Measurements from ENCODE around the gene TAOK2.
A peak's percentile ranks its signal among the peaks of the same experiment; 100 is the strongest.
"Not testable (repeated sequence)": the region's sequence is repeated elsewhere in the genome, so short reads cannot be mapped to it uniquely, and the experiment has no call there.

TAOK2 gene

DNA sequence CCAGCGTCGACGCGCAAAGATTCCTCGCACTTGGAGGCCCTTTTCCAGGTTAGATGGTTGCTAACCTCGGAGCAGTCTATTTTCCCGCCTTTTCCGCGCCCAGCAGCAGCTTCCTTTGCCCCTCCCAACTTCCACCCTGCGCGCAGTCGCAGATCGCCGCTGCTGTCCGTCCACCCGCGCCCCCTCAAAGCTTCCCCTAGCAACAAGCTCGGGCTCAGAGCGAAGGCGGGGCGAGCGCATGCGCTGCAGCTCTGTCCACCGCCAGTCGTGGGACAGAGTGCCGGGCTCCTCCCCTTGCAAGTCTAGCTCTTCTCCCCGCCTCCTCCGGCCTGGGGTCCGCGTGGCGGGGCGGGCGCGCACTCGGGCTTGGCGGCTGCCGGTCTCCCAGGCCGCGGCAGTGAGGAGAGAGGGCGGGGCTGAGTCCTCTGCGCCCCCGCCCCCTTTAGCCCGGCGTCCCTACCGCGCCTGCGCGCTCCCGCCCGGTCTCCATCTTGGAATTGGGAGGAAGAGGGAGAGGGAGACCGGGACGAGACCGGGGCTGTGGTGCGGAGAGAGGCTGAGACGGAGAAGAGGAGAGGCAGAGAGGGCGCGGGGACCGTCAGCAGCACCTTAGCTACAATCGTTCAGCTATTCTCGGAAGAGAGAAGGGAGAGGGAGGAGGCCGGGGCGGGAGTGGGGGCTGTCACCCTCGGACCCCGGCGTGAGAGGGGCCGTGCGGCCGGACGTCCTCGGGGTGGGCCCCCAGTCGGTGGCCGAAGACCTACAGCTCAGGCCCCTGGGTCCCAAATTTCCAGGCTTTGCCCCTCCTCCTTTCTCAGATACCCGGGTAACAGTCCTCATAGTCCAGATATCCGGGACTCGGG lies at the start of gene TAOK2:
Gene TAOK2 (plus strand): TSS at position 485 of the 863 bp plus-strand sequence. CDS start 3,905 bp downstream, outside the sequence.
- peak; percentile 99 for DNase-seq

DNA sequence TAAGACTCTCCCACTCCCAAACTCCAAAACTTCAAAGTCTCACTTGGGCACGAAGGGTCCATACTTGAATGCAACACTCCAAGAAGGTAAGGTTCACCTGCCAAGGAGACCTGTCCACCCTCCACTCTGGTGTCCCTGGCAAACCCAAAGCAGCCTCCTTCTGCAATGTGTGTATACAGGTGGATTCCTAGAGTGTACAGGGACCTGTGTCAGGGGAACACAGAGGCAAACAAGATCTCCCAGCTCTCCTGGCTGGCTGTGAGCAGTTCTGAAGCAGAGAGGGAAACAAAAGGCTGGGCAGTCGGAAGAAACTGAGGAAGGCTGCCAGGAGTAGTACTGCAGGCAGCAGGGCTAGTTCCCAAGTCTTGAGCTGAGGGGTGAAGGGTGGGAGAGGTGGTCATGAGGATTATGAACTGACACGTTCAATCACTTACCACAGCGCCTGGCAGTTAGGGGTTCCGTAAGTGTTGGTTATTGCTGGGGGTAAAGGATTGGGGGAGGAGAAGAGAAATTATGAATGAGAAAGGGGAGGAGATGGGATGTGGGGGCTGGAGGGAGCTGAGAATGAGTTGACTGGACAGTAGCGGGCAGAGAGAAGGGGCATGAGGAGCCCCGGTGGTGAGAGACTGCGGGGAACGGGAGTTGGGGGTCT lies 48.4 kb upstream of the TAOK2 start:
- peak; percentile 12 for DNase-seq

- DNase-seq = peak; percentile 84
These were observed 47.6 kb upstream of the TAOK2 start, which contains the start of gene KCTD13 for GRCh38 chr16:29925781-29926710. TSS of gene KCTD13 (minus strand) at chr16:29926226. CDS start at chr16:29926033, 193 bp downstream.

GRCh38 chr16:29926711-29927052 lies 47.0 kb upstream of the TAOK2 start:
- peak; percentile 49 for DNase-seq

DNA sequence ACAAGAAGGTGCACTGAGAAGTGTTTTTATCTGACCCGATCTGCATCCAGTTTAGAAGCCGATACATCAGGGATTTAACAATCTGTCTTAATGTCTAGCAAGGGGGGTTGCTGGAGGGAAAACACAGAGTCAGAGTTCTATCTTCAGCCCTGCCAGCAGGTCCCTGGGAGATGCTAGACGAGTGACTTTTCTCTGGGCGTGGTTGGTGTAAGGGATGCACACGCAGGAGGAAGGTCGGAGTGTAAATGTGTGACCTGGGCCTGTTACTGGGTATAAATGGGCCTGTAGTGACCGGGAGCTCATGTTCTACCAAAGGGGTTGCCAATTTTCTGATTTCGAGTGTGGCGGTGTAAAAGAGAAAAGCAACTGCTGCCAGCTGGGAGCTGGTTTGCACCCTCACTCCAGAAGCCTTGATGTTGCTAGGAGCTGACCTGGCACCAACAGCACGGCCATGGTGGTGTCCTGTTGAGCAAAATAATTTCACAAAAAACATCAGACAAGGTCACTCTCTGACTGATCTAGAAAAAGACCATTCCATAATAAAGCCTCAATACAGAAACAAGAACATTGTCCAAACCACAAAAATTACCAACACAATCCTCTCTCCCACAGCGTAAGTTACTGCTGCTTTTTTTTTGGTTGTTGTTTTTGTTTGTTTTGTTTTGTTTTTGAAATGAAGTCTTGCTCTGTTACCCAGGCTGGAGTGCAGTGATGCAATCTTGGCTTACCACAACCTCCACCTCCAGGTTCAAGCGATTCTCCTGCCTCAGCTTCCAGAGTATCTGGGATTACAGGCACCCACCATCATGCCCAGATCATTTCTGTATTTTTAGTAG lies 46.4 kb upstream of the TAOK2 start:
- DNase-seq = no peak

- not testable (repeated sequence) for DNase-seq
These were observed 41.9 kb upstream of the TAOK2 start for GRCh38 chr16:29931750-29932149.

DNA sequence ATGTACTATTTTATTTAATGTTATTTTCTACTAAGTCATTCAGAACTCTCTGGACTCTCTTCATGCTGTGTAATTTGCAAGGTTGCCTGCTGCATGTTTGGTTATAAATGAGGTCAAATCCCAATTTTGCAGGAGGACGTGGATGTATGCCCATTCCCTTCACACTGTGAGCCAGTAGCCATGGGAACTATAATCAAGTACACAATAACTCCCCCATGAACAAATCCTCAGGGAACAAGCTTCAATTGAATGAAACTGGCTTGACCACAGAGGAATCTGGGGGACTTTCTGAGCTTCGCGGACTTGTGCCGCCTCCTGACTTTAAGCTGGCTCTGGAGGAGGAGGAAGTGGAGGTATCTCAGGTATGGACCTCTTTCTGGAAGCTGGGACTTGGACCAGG lies 33.0 kb upstream of the TAOK2 start:
- no peak for DNase-seq

- DNase-seq = peak; percentile 98
These were observed 29.5 kb upstream of the TAOK2 start for GRCh38 chr16:29943846-29944799.

GRCh38 chr16:29947897-29948296 lies 25.8 kb upstream of the TAOK2 start:
- no peak for DNase-seq

- no peak for DNase-seq
These were observed 22.7 kb upstream of the TAOK2 start for GRCh38 chr16:29950806-29951461.

- DNase-seq = no peak
These were observed 21.9 kb upstream of the TAOK2 start for GRCh38 chr16:29951625-29952365.

DNA sequence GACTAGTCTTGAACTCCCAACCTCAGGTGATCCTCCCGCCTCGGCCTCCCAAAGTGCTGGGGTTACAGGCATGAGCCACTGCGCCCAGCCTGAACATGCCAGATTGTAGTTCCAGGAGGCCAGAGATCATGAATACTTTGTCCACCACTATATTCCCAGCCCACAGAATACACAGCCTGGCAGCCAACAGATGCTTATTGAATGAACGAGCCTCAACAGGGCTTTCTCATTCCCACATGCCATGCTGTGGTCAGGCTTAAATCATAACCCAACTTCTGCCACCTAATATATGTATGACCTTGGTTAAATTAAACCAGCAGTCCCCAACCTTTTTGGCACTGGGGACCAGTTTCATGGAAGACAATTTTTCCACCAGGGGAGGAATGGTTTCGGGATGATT lies 14.9 kb upstream of the TAOK2 start:
- DNase-seq = no peak

DNA sequence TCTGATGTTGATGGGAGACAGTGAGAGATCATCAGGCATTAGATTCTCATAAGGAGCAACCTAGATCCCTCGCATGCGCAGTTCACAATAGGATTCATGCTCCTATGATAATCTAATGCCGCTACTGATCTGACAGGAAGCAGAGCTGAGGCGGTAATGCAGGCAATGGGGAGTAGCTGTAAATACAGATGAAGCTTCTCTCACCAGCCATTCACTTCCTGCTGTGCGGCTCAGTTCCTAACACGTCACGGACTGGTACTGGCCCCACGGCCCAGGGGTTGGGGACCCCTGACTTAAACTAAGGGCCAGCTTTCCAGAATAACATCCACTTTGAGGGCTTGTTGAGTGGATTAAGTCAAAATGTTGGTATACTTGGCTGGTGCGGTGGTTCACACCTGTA lies 14.4 kb upstream of the TAOK2 start:
- no peak for DNase-seq

DNA sequence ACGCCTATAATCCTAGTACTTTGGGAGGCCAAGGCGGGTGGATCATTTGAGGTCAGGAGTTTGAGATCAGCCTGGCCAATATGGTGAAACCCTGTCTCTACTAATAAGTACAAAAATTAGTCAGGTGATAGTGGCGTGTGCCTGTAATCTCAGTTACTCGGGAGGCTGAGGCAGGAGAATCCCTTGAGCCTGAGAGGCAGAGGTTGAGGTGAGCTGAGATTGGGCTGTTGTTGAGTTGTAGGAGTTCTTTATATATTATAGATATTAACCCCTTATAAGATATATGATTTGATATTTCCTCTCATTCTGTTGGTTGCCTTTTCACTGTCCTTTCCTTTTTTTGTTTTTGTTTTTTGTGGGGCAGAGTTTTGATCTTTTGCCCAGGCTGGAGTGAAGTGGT lies 13.8 kb upstream of the TAOK2 start:
- DNase-seq = not testable (repeated sequence)

DNA sequence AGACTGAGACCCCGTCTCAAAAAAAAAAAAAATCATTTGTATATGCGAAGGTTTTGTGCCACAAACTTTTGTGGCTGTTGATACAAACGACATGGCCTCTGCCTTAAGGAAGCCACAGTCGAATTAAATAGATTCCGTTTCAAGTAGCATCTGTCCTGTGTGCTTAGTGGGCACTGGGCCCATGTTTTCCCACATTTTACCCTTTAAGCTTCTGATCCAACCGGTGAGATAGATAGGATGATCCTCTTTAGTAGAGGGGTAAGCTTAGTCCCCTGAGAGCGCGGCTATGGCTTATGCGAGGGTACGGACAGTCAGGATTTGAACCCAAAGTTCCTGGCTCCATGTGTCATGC lies 12.6 kb upstream of the TAOK2 start:
- no peak for DNase-seq

DNA sequence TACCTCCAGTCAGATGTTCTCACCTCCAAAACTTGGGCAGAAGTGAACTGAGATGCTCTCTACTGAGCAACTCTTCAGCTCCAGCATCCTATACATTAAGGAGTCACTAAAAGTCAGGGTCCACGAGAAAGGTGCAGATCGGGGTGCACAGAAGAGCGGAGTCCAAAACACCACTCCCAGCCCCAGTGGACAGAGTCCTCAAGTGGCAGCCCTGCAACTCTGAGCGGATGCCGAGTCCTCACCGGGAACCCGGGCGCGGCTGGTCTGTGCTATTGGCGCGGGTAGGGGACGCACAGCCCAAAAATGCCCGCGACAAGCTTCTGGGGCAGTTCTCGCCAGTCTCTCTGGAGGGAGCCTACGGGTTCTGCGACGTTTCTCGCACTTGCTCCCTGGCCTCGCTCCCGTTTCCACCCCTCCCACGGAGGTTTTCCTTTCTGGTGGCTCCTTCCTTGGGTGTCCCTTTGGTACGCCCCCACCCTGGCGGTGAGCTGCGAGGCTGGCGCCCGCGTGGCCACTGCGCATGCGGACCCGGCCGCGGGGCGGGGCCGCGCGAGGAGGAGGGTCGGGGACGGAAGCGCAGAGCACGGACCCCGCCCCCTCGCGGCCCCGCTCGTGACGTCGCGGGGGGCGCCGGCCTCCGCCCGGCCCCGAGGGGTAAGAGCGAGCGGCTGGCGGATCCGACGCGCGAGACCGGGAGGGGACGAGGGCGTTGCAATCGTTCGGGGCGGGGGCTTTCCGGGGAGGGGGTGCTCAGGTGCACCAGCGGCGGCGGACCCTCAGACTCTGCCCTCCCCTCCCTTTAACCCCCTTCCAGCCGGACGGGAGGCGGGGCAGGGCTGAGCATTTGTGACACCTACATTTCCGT lies 12.0 kb upstream of the TAOK2 start, which contains the start of gene TMEM219:
Gene TMEM219 (plus strand): TSS at position 601 of the 865 bp plus-strand sequence. CDS start 1,065 bp downstream, outside the sequence.
- peak; percentile 92 for DNase-seq

- DNase-seq = peak; percentile 48
These were observed 11.2 kb upstream of the TAOK2 start for GRCh38 chr16:29962344-29962994.

All from EL (cell line).